ENCODE results near the gene SNX9. TPM values are rescaled to one million over a fixed set of nuclear protein-coding genes. Genes with fewer than 3 reads are reported as not detected.

SNX9 gene
- total and polyA plus RNA-seq, 10 of the 15 experiments (the other 5 are each of a cell fraction or from before 2014, with no cell fraction given): 0.03 to 2.0 (median 0.37) TPM

DNA sequence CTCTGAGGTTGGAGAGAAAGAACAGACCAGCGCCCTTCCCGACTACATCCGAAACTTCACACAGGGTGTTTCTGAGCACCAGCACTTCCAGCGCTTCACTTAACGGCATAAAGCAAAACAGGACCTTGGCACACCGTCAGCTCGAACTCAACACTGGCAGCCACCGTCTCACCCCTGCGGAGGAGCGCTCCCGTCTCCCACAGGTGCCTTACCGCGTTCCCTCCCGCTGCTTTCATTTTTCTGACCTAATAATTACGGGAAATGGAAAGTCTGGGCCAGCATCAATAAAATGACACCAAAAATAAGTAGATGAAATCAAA is 120.9 kb downstream of the SNX9 start:
- no peak for TF ChIP-seq SUZ12 (IDR thresholded peaks at IDR 0.05; ENCODE audit: unreplicated experiment)
- no peak for TF ChIP-seq EGR1 (IDR thresholded peaks at IDR 0.05; ENCODE audit: borderline replicate concordance in 1 of 2, low read depth in 2 of 2, low read length in 2 of 2)
- TF ChIP-seq CBX3 (IDR thresholded peaks at IDR 0.05; ENCODE audit: borderline replicate concordance, low read depth): no peak
- TF ChIP-seq POLR2A (IDR thresholded peaks at IDR 0.05; ENCODE audit: low read depth, low read length): no peak
- no peak for TF ChIP-seq GATAD2B (conservative IDR thresholded peaks at IDR 0.05; ENCODE audit: low read depth)
- no peak for TF ChIP-seq NFXL1 (IDR thresholded peaks at IDR 0.05; ENCODE audit: borderline replicate concordance)
- no peak for TF ChIP-seq FOXM1 (IDR thresholded peaks at IDR 0.05; ENCODE audit: low read depth, low read length)
- TF ChIP-seq NFIC (IDR thresholded peaks at IDR 0.05; ENCODE audit: low read depth, low read length): no peak
- TF ChIP-seq, protein P1, sequence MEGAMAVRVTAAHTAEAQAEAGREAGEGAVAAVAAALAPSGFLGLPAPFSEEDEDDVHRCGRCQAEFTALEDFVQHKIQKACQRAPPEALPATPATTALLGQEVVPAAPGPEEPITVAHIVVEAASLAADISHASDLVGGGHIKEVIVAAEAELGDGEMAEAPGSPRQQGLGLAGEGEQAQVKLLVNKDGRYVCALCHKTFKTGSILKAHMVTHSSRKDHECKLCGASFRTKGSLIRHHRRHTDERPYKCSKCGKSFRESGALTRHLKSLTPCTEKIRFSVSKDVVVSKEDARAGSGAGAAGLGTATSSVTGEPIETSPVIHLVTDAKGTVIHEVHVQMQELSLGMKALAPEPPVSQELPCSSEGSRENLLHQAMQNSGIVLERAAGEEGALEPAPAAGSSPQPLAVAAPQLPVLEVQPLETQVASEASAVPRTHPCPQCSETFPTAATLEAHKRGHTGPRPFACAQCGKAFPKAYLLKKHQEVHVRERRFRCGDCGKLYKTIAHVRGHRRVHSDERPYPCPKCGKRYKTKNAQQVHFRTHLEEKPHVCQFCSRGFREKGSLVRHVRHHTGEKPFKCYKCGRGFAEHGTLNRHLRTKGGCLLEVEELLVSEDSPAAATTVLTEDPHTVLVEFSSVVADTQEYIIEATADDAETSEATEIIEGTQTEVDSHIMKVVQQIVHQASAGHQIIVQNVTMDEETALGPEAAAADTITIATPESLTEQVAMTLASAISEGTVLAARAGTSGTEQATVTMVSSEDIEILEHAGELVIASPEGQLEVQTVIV (IDR thresholded peaks at IDR 0.05; ENCODE audit: borderline replicate concordance, partially characterized antibody): no peak
- TF ChIP-seq HCFC1 (IDR thresholded peaks at IDR 0.05; ENCODE audit: low read length): no peak
- TF ChIP-seq ZNF622 (IDR thresholded peaks at IDR 0.05): no peak
- TF ChIP-seq, protein P2, sequence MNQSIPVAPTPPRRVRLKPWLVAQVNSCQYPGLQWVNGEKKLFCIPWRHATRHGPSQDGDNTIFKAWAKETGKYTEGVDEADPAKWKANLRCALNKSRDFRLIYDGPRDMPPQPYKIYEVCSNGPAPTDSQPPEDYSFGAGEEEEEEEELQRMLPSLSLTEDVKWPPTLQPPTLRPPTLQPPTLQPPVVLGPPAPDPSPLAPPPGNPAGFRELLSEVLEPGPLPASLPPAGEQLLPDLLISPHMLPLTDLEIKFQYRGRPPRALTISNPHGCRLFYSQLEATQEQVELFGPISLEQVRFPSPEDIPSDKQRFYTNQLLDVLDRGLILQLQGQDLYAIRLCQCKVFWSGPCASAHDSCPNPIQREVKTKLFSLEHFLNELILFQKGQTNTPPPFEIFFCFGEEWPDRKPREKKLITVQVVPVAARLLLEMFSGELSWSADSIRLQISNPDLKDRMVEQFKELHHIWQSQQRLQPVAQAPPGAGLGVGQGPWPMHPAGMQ (IDR thresholded peaks at IDR 0.05; ENCODE audit: borderline replicate concordance): no peak
- TF ChIP-seq SUPT20H (IDR thresholded peaks at IDR 0.05; ENCODE audit: borderline replicate concordance, control insufficient read depth, low read depth, low read length): no peak
- no peak for TF ChIP-seq SPI1 (IDR thresholded peaks at IDR 0.05; ENCODE audit: borderline replicate concordance, insufficient read depth, low read depth, low read length)
- TF ChIP-seq NRF1 (conservative IDR thresholded peaks at IDR 0.05; ENCODE audit: low read depth, low read length): no peak
- TF ChIP-seq, protein P3, sequence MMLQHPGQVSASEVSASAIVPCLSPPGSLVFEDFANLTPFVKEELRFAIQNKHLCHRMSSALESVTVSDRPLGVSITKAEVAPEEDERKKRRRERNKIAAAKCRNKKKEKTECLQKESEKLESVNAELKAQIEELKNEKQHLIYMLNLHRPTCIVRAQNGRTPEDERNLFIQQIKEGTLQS (IDR thresholded peaks at IDR 0.05; ENCODE audit: borderline replicate concordance, extremely low read depth, low read depth, low read length): no peak
- TF ChIP-seq HDGF (IDR thresholded peaks at IDR 0.05): no peak
- no peak for TF ChIP-seq CHD2 (IDR thresholded peaks at IDR 0.05; ENCODE audit: borderline replicate concordance, low read depth, low read length)
- TF ChIP-seq IKZF1 (conservative IDR thresholded peaks at IDR 0.05): no peak
- RAD21 ChIA-PET (ENCODE audit: unreplicated experiment): no interaction called here
- no peak for ATAC-seq
- H3K9me3 ChIP-seq (replicated peaks; ENCODE audit: control insufficient read depth, insufficient read depth, low read length): no peaks in the 10 kb centered on the region
- no TSS peak for BruUV-seq (replicated peaks)
- no peak for DNase-seq (ENCODE audit: low read depth, low spot score)
- H3K9ac ChIP-seq (ENCODE audit: control insufficient read depth, insufficient read depth, low read length): no peak overlapping the region
- SMC1A ChIA-PET (ENCODE audit: uncharacterized antibody, unreplicated experiment): no interaction called here
- H3K79me2 ChIP-seq (ENCODE audit: control insufficient read depth, insufficient read depth, low read length): no peaks in the 10 kb centered on the region
- no peaks in the 10 kb centered on the region; a peak in 1 of 4 replicates for H3K27me3 ChIP-seq (replicated peaks in 1 of 2; ENCODE audit: control insufficient read depth in 2 of 2, insufficient read depth in 2 of 2, low read length in 1 of 2)
- intact Hi-C loops (cut with micrococcal nuclease; ENCODE audit: unreplicated experiment) (no loop called here), in situ Hi-C loops (cut with MboI) (no loop called here)
- H2AFZ ChIP-seq (ENCODE audit: control insufficient read depth, low read depth, low read length): no peak overlapping the region
- H3K36me3 ChIP-seq (ENCODE audit: control insufficient read depth in 2 of 2, insufficient read depth in 2 of 2, low read length in 1 of 2): no peaks in the 10 kb centered on the region
- H4K20me1 ChIP-seq (ENCODE audit: control insufficient read depth, insufficient read depth): no peaks in the 10 kb centered on the region; the same call in 1 of the 2 replicates
- H3K27ac ChIP-seq (ENCODE audit: control insufficient read depth, insufficient read depth): no peak overlapping the region
- no peak for FAIRE-seq
- H3K4me3 ChIP-seq: no peak overlapping the region
- CTCF ChIA-PET: no interaction called here
- no peaks in the 10 kb centered on the region for H3K4me1 ChIP-seq (ENCODE audit: control insufficient read depth, insufficient read depth, low read length)
- POLR2A ChIA-PET: no interaction called here
- H3K4me2 ChIP-seq (ENCODE audit: control insufficient read depth, insufficient read depth): no peak overlapping the region
- WGBS (ENCODE audit: insufficient coverage, insufficient replicate concordance, low lambda C conversion rate, missing lambda C conversion rate): 96% methylated on average over 15 of the region's 15 CpGs
